Stimulated activated CD8-positive, alpha-beta memory T cell treated with anti-CD3 and anti-CD28 coated beads, Interleukin-4, amount 100 ng/mL, for 24 hours (primary cell): ENCODE data around the gene MYOCOS.

Experiments used
- DNase-seq: peaks from one replicate; pipeline ENCODE4 v3.0.0-alpha.2; 2020; ENCODE audit warnings: low read depth

Gene MYOCOS

DNA sequence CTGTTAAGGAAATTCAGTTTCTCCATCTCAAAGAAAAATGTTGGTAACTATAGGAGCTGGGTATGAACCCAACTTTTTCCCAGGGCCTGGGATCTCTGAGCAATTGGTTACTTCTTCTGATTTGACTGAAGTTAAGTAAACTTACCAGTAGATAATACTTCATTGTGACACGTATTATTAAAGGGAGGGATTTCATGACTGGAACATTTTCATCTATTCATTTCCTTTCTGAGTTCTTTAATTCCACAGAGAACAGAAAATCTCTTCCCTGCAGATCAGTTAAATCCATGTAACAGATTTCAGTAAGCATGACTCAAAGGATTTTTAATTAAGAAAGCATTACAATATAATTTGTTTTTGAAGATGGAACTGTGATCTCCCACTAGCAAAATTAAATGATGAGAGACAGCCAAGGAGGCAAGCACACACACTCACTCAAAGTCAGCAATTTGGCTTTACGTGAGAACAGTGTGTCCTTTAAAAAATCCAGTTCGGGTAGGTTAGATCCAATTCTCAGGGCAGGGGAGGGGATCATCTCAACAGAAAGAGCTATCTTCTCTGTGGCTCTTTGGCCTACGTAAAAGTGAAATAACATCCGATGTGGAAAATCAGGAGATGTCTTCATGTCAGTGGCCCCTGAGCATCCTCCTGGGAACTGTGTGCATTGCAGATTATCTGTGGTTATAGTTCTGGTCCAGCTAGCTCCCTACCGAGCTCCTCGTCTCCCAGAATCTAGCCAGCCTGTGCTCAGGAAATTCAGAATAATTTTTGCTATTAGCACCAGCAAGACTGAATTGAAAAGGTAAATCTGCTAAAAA is 41.2 kb downstream of the MYOCOS start:
- no peak for DNase-seq

DNA sequence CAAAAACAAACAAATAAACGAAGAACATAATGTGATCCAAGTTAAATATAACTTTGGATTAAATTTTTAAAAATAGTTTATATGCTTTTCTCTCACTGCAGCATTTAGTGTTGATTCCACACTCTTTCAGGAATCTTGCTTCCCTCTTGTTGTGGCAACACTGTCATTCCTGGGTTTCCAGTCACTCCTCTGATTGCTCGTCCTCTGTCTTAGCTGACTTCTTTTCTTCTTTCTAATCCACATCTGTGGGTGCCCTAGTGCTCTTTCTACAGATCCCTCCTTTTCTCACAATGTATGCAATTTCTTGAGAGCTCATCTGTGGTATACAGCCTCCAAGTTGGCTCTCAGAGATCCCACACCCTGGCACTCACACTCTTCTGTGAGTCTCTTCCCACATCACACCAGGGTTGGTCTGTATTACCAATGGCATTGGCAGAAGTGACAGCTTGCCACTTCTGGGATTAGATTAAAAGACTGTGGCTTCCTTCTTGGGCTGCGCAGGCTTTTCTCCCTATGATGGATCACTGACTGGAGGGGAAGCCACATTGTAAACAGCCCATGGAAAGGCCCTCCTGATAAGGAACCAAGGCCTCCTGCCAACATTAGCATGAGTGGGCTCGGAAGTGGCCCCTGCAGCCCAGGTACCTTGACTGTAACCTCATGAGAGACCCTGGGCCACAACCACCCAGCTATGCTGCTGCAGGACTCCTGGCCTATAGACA is 42.0 kb downstream of the MYOCOS start:
- DNase-seq, result no peak

- no peak for DNase-seq
Measured at GRCh38 chr1:171664976-171665375, 42.9 kb downstream of the MYOCOS start.

DNA sequence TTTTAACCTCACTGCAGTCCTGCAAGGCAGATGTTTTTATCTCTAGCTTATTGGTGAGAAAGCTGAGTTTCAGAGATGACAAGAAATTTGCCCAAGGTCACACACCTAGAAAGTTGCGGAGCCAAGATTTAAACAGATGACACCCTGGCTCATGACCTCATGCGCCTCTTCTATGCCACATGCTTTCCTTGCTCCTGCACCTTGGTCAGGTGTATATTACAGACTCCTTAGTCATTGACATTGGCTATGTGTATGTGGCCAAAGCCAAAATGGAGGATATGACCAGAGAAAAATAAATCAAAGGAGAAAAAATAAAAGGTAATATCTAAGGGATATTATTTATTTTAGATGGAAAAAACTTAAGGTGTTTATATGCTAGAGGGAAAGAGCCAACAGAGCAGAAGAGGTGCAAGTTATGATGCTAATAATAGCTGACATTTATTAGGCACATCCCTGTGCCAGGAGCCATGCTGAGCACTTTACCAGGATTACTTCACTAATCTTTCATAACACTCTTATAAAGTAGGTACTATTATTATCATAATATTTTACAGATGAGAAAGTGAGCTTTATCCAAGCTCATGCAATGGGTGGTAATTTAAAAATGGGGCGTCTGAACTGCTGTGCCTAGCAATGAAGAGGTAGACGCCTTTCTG is 44.2 kb downstream of the MYOCOS start:
- no peak for DNase-seq

- no peak for DNase-seq
Measured at GRCh38 chr1:171668372-171668771, 46.3 kb downstream of the MYOCOS start.

DNA sequence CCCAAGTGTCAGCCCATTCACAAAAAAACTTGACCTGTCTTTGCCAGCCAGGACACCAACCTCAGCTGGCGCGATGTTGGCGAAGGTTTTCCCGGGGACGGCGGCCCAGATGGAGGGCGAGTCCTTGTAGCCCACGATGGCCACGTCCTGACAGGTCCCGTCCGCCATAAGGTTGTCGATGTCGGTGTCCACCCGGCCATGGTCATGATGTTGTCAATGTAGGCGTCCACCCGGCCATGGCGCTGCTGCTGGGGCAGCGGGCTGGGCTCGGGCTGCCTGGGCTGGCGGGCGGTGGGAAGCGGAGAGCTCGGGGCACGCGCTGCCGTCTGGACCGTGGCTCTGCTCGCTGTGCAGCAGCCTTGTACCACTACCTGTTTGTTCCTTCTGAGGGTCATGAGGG is 48.7 kb downstream of the MYOCOS start:
- DNase-seq, result no peak

- DNase-seq, result no peak
Measured at GRCh38 chr1:171674431-171675405, 52.7 kb downstream of the MYOCOS start.
